Common myeloid progenitor, CD34-positive (primary cell): ENCODE data around the gene SNTG2.

Experiments
- CTCF ChIA-PET: fragments of 350-600 bp; sonication (Branson Sonifier 250); formaldehyde crosslinking; loops from one replicate; lab custom pipeline; 2021; ENCODE audit warnings: antibody characterized with exemption; lab: Charles Lee
- POLR2A ChIA-PET: fragments of 350-600 bp; sonication (Branson Sonifier 250); formaldehyde crosslinking; loops from one replicate; lab custom pipeline; 2021; ENCODE audit warnings: antibody characterized with exemption; lab: Charles Lee
- DNase-seq, 3 donors: peaks; one replicate each; pipeline versions ENCODE4 v3.0.0 to v3.0.0-alpha.2; 2013
- H3K27ac ChIP-seq, 2 experiments: 1 replicate in 1 of 2; 2 replicates in 1 of 2; pipeline ENCODE4 v1.7.0; 2013; ENCODE audit warnings: inconsistent platforms in 2 of 2, low read length in 2 of 2, mild to moderate bottlenecking in 2 of 2, low read depth in 1 of 2, moderate library complexity in 1 of 2; ENCODE audit not compliant: severe bottlenecking in 2 of 2, insufficient read depth in 1 of 2, poor library complexity in 1 of 2
- H3K27me3 ChIP-seq, 5 experiments: replicated peaks in 2 of 5; 1 replicate in 3 of 5; 2 replicates in 2 of 5; pipeline versions ENCODE4 v1.6.1 to v1.7.0; 2013; ENCODE audit warnings: low read length in 4 of 5, mild to moderate bottlenecking in 2 of 5, moderate library complexity in 2 of 5, inconsistent platforms in 1 of 5; ENCODE audit not compliant: insufficient read depth in 5 of 5, control insufficient read depth in 4 of 5
- H3K36me3 ChIP-seq, 4 experiments: 1 replicate in 2 of 4; 2 replicates in 2 of 4; pipeline versions ENCODE4 v1.6.1 to v1.7.0; 2013; ENCODE audit warnings: low read length in 3 of 4, control low read depth in 1 of 4, mild to moderate bottlenecking in 1 of 4; ENCODE audit not compliant: control insufficient read depth in 4 of 4, insufficient read depth in 4 of 4
- H3K4me1 ChIP-seq, 4 experiments: 1 replicate in 3 of 4; 2 replicates in 1 of 4; pipeline versions ENCODE4 v1.6.1 to v1.7.1; 2013; ENCODE audit warnings: low read length in 3 of 4, mild to moderate bottlenecking in 3 of 4, control low read depth in 1 of 4, inconsistent platforms in 1 of 4, moderate library complexity in 1 of 4; ENCODE audit not compliant: control insufficient read depth in 4 of 4, insufficient read depth in 4 of 4; ENCODE audit errors: control extremely low read depth in 1 of 4
- H3K4me3 ChIP-seq, 7 experiments: 1 replicate in 4 of 7; 2 replicates in 3 of 7; pipeline versions ENCODE4 v1.5.1 to v1.7.0; 2013; ENCODE audit warnings: mild to moderate bottlenecking in 7 of 7, low read length in 6 of 7, moderate library complexity in 6 of 7, inconsistent platforms in 2 of 7, low read depth in 2 of 7, control low read depth in 1 of 7; ENCODE audit not compliant: insufficient read depth in 4 of 7, control insufficient read depth in 1 of 7; ENCODE audit errors: extremely low read depth in 1 of 7
- H3K9me3 ChIP-seq, 5 experiments: 1 replicate in 4 of 5; 2 replicates in 1 of 5; pipeline versions ENCODE4 v1.6.1 to v1.7.1; 2013; ENCODE audit warnings: low read length in 4 of 5, mild to moderate bottlenecking in 2 of 5, inconsistent platforms in 1 of 5, low read depth in 1 of 5, moderate library complexity in 1 of 5; ENCODE audit not compliant: control insufficient read depth in 4 of 5, insufficient read depth in 2 of 5; ENCODE audit errors: control extremely low read depth in 1 of 5
- WGBS: methylation state at CpG from one replicate; pipeline ENCODE4 v1.1.5; 2013; ENCODE audit not compliant: insufficient coverage; 5-methylcytosine and 5-hydroxymethylcytosine counted together

SNTG2 gene

GRCh38 chr2:1169291-1169949, 218.8 kb downstream of the SNTG2 start:
- CTCF ChIA-PET: no interaction called here
- 81% methylated on average over 12 of the region's 13 CpGs for WGBS

DNA sequence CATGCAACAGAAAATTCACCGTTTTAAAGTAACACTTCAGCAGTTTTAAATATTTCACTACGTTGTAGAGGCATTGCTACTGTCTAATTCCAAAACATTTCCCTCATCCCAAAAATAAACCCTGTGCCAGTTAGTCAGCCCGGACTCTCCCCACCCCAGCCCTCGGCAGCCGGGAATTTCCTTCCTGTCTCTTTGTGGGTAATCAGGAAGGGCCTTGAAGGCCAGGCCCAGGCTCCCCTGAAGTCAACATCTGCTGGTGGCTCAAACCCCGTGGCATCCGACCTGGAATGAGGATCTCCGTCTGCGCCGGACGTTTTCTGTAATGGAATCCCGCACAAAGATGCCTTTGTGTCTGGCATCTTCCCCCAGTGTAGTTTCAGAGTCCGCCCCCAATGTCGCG, 219.6 kb downstream of the SNTG2 start:
- POLR2A ChIA-PET: no interaction called here
- Histone ChIP-seq H3K27me3 (peaks cover 0 to 12% (median 5%) of the 10 kb centered on the region in 5 experiments), H3K4me3 (no peak overlapping the region), H3K36me3 (no peaks in the 10 kb centered on the region), H3K9me3 (peaks cover 0 to 7% (median 0%) of the 10 kb centered on the region in 5 experiments), H3K27ac (no peak overlapping the region), H3K4me1 (no peaks in the 10 kb centered on the region)
- WGBS: 89% methylated on average over 15 of the region's 15 CpGs
- CTCF ChIA-PET: no interaction called here
- no peak for DNase-seq

More at GRCh38 chr2:1169291-1169949, 218.8 kb downstream of the SNTG2 start:
- H3K4me3 ChIP-seq: no peak overlapping the region
- POLR2A ChIA-PET: no interaction called here
- peaks cover 0 to 12% (median 5%) of the 10 kb centered on the region in 5 experiments for H3K27me3 ChIP-seq
- DNase-seq: no peak
- no peaks in the 10 kb centered on the region for H3K4me1 ChIP-seq
- peaks cover 0 to 7% (median 0%) of the 10 kb centered on the region in 5 experiments for H3K9me3 ChIP-seq
- no peaks in the 10 kb centered on the region for H3K36me3 ChIP-seq
- H3K27ac ChIP-seq: no peak overlapping the region

DNA sequence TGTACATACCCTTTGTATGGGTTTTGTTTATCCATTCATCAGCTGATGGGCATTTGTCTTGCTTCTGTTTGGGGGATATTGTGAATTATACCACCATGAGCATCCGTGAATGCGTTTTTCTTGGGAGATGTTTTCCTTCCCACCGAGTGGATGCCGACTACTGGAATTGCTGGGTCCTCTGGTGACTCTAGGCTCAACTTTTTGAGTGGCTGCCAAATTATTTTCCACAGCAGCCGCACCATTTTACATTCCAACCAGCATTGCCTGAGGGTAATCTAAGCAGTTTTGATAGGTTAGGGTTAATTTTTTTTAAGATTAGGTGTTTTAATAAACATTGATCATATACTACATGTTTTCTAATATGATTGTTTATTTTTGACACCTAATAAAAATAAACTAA, 220.1 kb downstream of the SNTG2 start:
- ChIA-PET POLR2A (no interaction called here), CTCF (no interaction called here)
- Histone ChIP-seq H3K36me3 (no peaks in the 10 kb centered on the region), H3K4me1 (no peaks in the 10 kb centered on the region), H3K4me3 (no peak overlapping the region), H3K27ac (no peak overlapping the region), H3K27me3 (peaks cover 0 to 13% (median 5%) of the 10 kb centered on the region in 5 experiments), H3K9me3 (peaks cover 0 to 7% (median 0%) of the 10 kb centered on the region in 5 experiments)
- no peak for DNase-seq
- 100% methylated on average over 3 of the region's 5 CpGs for WGBS

- CTCF ChIA-PET: no interaction called here
- 90% methylated on average over 1 of the region's 5 CpGs for WGBS
- DNase-seq: no peak
Observed at GRCh38 chr2:1173528-1173927, 222.9 kb downstream of the SNTG2 start.

GRCh38 chr2:1181893-1182292, 231.2 kb downstream of the SNTG2 start:
- POLR2A ChIA-PET: no interaction called here
- peaks cover 0 to 7% (median 2%) of the 10 kb centered on the region in 5 experiments for H3K9me3 ChIP-seq
- WGBS: 95% methylated on average over 2 of the region's 3 CpGs
- no peaks in the 10 kb centered on the region for H3K4me1 ChIP-seq
- no peaks in the 10 kb centered on the region for H3K27me3 ChIP-seq
- H3K27ac ChIP-seq: no peak overlapping the region
- CTCF ChIA-PET: no interaction called here
- H3K36me3 ChIP-seq: no peaks in the 10 kb centered on the region
- H3K4me3 ChIP-seq: no peak overlapping the region
- no peak for DNase-seq

More at GRCh38 chr2:1173528-1173927, 222.9 kb downstream of the SNTG2 start:
- Histone ChIP-seq H3K4me1 (no peaks in the 10 kb centered on the region), H3K9me3 (peaks cover 0 to 2% (median 0%) of the 10 kb centered on the region in 5 experiments), H3K27ac (no peak overlapping the region), H3K27me3 (peaks cover 0 to 15% (median 8%) of the 10 kb centered on the region in 5 experiments), H3K4me3 (no peak overlapping the region), H3K36me3 (no peaks in the 10 kb centered on the region)
- POLR2A ChIA-PET: no interaction called here

DNA sequence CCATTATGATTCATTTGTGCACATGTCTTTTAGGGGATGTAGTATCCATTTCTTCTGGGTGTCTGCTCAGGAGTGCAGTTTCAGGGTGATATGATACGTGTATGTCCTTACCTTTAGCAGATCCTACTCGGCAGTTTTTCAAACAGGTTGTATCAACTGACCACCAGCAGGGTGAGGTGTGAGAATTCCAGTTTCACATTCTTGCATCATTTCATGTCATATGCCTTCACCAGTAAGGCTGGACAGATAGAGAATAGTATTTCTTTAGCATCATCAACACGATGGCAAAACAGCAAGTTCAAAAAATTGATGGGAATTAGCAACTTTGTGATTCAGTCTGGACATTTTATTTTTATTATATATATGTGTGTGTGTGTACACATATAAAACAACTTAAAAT, 232.7 kb downstream of the SNTG2 start:
- ChIA-PET CTCF (no interaction called here), POLR2A (no interaction called here)
- DNase-seq: no peak
- H3K36me3 ChIP-seq: no peaks in the 10 kb centered on the region
- no peak overlapping the region for H3K4me3 ChIP-seq
- no peak overlapping the region for H3K27ac ChIP-seq
- peaks cover 0 to 7% (median 1%) of the 10 kb centered on the region in 5 experiments for H3K9me3 ChIP-seq
- no peaks in the 10 kb centered on the region for H3K27me3 ChIP-seq
- no peaks in the 10 kb centered on the region for H3K4me1 ChIP-seq
- 86% methylated on average over 2 of the region's 3 CpGs for WGBS

DNA sequence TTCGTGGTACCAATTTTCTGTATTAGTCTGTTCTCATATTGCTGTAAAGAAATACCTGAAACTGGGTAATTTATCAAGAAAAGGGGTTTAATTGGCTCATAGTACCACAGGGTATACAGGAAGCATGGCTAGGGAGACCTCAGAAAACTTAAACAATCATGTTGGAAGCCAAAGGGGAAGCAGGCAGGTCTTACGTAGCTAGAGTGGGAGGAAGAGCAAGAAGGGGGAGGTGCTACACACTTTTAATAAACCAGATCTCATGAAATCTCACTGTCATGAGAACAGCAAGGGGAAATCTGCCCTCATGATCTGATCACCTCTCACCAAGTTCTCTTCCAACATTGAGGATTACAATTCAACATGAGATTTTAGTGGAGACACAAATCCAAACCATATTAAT, 235.8 kb downstream of the SNTG2 start:
- POLR2A ChIA-PET: no interaction called here
- CTCF ChIA-PET: no interaction called here
- Histone ChIP-seq H3K9me3 (peaks cover 0 to 7% (median 1%) of the 10 kb centered on the region in 5 experiments), H3K4me1 (no peaks in the 10 kb centered on the region), H3K27ac (no peak overlapping the region), H3K36me3 (no peaks in the 10 kb centered on the region), H3K4me3 (no peak overlapping the region), H3K27me3 (no peaks in the 10 kb centered on the region)
- no CpG with 5 or more reads among the region's 2 CpGs for WGBS
- no peak for DNase-seq
